Peyer's patch (tissue), 4 donors: Measurements from ENCODE around the gene ZNF496.
"Not testable (repeated sequence)": the region's sequence is repeated elsewhere in the genome, so short reads cannot be mapped to it uniquely, and the experiment has no call there.

ENCODE experiments used
- CTCF ChIP-seq, 6 experiments: fragments of 450-650 bp in 4 of 6; fragments of 200-600 bp in 2 of 6; sonication (generic) in 1 of 6; IDR thresholded peaks; one replicate each; pipeline ENCODE4 v1.5.1; 2017 to 2019; ENCODE audit warnings: antibody characterized with exemption in 6 of 6, mild to moderate bottlenecking in 3 of 6, moderate library complexity in 1 of 6
- POLR2A ChIP-seq, 2 donors: fragments of 450-650 bp; IDR thresholded peaks; one replicate each; pipeline ENCODE4 v1.5.1; 2017; ENCODE audit warnings: antibody characterized with exemption in 2 of 2, mild to moderate bottlenecking in 2 of 2, moderate library complexity in 2 of 2

GRCh38 chr1:247355160-247355559 is 23.5 kb upstream of the ZNF496 start:
- not testable (repeated sequence) for TF ChIP-seq CTCF, POLR2A (IDR thresholded peaks at IDR 0.05)
